Neural progenitor cell (in vitro differentiated cells): ENCODE data around the gene OR2H2. TPM values are rescaled to one million over a fixed set of nuclear protein-coding genes. Genes with fewer than 3 reads are reported as not detected.

ENCODE experiments used
- DNase-seq: peaks from one replicate; pipeline ENCODE4 v3.0.0-alpha.2; 2016; ENCODE audit warnings: low spot score
- H2AFZ ChIP-seq: fragments of 200-600 bp; sonication (generic); replicated peaks from 2 replicates; pipeline ENCODE4 v1.6.1; 2016; ENCODE audit warnings: antibody characterized with exemption
- H3F3A ChIP-seq: fragments of 200-600 bp; sonication (generic); 2 replicates; pipeline ENCODE4 v1.6.1; 2016; ENCODE audit warnings: antibody characterized with exemption, low read depth
- H3K27ac ChIP-seq: fragments of 200-600 bp; sonication (generic); 2 replicates; pipeline ENCODE4 v1.5.1; 2016; ENCODE audit warnings: mild to moderate bottlenecking
- H3K27me3 ChIP-seq: fragments of 200-600 bp; sonication (generic); 2 replicates; pipeline ENCODE4 v1.6.1; 2016; ENCODE audit warnings: mild to moderate bottlenecking, moderate library complexity
- H3K36me3 ChIP-seq: fragments of 200-600 bp; sonication (generic); 2 replicates; pipeline ENCODE4 v1.5.1; 2016
- H3K4me1 ChIP-seq: fragments of 200-600 bp; sonication (generic); 2 replicates; pipeline ENCODE4 v1.6.1; 2016; ENCODE audit warnings: mixed run types
- H3K4me2 ChIP-seq: fragments of 200-600 bp; sonication (generic); 2 replicates; pipeline ENCODE4 v1.6.1; 2016
- H3K4me3 ChIP-seq: fragments of 200-600 bp; sonication (generic); 2 replicates; pipeline ENCODE4 v1.5.1; 2016
- H3K79me2 ChIP-seq: fragments of 200-600 bp; sonication (generic); 2 replicates; pipeline ENCODE4 v1.6.1; 2016; ENCODE audit warnings: low read depth
- H3K9ac ChIP-seq: fragments of 200-600 bp; sonication (generic); 2 replicates; pipeline ENCODE4 v1.6.1; 2016
- H3K9me3 ChIP-seq: fragments of 200-600 bp; sonication (generic); 2 replicates; pipeline ENCODE4 v1.5.1; 2016; ENCODE audit warnings: low read depth
- H4K20me1 ChIP-seq: fragments of 200-600 bp; sonication (generic); 2 replicates; pipeline ENCODE4 v1.6.1; 2016; ENCODE audit warnings: low read depth
- H3K27ac Mint-ChIP-seq: 3 replicates; pipeline ENCODE4 v1.8.0; 2021; ENCODE audit warnings: mixed read lengths
- H3K27me3 Mint-ChIP-seq: 2 replicates; pipeline ENCODE4 v1.8.0; 2022; ENCODE audit warnings: low read depth, mild to moderate bottlenecking, inconsistent platforms, moderate library complexity, mixed read lengths; ENCODE audit not compliant: insufficient read depth
- H3K36me3 Mint-ChIP-seq: 3 replicates; pipeline ENCODE4 v1.8.0; 2021; ENCODE audit warnings: mixed read lengths
- H3K4me1 Mint-ChIP-seq: 3 replicates; pipeline ENCODE4 v1.8.0; 2021; ENCODE audit warnings: mixed read lengths
- H3K4me3 Mint-ChIP-seq: 3 replicates; pipeline ENCODE4 v1.8.0; 2021; ENCODE audit warnings: mild to moderate bottlenecking, moderate library complexity, mixed read lengths
- H3K9me3 Mint-ChIP-seq: 3 replicates; pipeline ENCODE4 v1.8.0; 2020; ENCODE audit warnings: mixed read lengths
- EZH2 ChIP-seq: fragments of 200-600 bp; sonication (generic); IDR thresholded peaks from 2 replicates; pipeline ENCODE4 v1.6.1; 2017; ENCODE audit warnings: antibody characterized with exemption, mild to moderate bottlenecking, moderate library complexity
- EZH2phosphoT487 ChIP-seq: fragments of 200-600 bp; sonication (generic); IDR thresholded peaks from 2 replicates; pipeline ENCODE4 v1.6.1; 2017; ENCODE audit warnings: antibody characterized with exemption
- total RNA-seq: library from RNA; depleted of rRNA; stranded (reverse); fragments of >200 nt; gene quantifications from 2 replicates; pipeline ENCODE4 v1.2.3, GENCODE V29; 2015; ENCODE audit warnings: low replicate concordance
- TF ChIP-seq, protein P1 (sequence below): fragments of 200-600 bp; sonication (generic); IDR thresholded peaks from 2 replicates; pipeline ENCODE4 v1.5.1; 2017; ENCODE audit warnings: antibody characterized with exemption, mild to moderate bottlenecking

OR2H2 gene
- total RNA-seq, 1 donor from 2014 or later, result not detected

DNA sequence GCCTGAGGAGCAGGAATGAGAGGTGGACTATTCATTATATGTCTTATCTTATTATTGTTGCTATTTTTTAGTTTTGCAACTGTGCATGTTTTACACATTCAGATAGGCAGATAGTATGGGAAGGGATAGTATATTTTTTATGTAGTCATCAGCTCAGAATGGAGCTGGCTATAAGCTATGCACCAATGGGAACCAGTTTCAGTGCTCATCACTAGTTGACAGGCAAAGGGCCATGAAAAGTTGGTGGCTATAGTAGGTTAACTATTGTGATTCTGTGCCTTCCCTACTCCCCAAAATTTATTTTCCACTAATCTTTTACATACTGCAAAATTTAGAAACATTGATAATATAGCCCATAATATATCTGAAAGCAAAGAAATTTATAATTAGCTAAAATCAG lies 20.0 kb upstream of the OR2H2 start:
- Histone ChIP-seq H3K4me2 (no peak overlapping the region), H3K27me3 (no peaks in the 10 kb centered on the region), H2AFZ (no peak overlapping the region), H3K4me1 (peaks cover under 1% of the 10 kb centered on the region), H3K4me3 (no peak overlapping the region), H3K36me3 (no peaks in the 10 kb centered on the region), H3K79me2 (no peaks in the 10 kb centered on the region), H4K20me1 (no peaks in the 10 kb centered on the region), H3K9ac (no peak overlapping the region), H3F3A (no peaks in the 10 kb centered on the region), H3K27ac (no peak overlapping the region), H3K9me3 (no peaks in the 10 kb centered on the region)
- H3K27me3 Mint-ChIP-seq, result peaks cover 3% of the 10 kb centered on the region
- H3K4me1 Mint-ChIP-seq, result no peaks in the 10 kb centered on the region
- H3K9me3 Mint-ChIP-seq, result no peaks in the 10 kb centered on the region
- TF ChIP-seq EZH2, result no peak
- no peak for TF ChIP-seq EZH2phosphoT487
- TF ChIP-seq, protein P1, sequence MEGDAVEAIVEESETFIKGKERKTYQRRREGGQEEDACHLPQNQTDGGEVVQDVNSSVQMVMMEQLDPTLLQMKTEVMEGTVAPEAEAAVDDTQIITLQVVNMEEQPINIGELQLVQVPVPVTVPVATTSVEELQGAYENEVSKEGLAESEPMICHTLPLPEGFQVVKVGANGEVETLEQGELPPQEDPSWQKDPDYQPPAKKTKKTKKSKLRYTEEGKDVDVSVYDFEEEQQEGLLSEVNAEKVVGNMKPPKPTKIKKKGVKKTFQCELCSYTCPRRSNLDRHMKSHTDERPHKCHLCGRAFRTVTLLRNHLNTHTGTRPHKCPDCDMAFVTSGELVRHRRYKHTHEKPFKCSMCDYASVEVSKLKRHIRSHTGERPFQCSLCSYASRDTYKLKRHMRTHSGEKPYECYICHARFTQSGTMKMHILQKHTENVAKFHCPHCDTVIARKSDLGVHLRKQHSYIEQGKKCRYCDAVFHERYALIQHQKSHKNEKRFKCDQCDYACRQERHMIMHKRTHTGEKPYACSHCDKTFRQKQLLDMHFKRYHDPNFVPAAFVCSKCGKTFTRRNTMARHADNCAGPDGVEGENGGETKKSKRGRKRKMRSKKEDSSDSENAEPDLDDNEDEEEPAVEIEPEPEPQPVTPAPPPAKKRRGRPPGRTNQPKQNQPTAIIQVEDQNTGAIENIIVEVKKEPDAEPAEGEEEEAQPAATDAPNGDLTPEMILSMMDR, result no peak
- no peaks in the 10 kb centered on the region for H3K36me3 Mint-ChIP-seq
- no peak overlapping the region for H3K4me3 Mint-ChIP-seq
- DNase-seq, result no peak
- H3K27ac Mint-ChIP-seq, result no peak overlapping the region

DNA sequence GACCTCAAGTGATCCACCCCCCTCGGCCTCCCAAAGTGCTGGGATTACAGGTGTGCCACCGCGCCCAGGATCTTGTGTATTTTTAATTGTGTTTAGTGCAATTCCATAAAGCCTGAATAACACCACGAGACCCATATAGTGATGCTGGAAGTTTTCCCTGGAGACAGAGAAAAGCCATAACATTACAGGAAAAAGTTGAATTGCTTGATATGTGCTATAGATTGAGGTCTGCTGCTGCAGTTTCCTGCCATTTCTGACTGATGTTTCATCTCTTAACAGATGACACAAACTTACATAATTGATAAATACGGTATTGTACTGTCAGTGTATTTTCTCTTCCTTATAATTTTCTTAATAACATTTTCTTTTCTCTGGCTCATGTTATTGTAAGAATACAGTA lies 18.1 kb upstream of the OR2H2 start:
- H3K36me3 Mint-ChIP-seq, result no peaks in the 10 kb centered on the region
- no peaks in the 10 kb centered on the region for H3K4me1 Mint-ChIP-seq
- peaks cover 3% of the 10 kb centered on the region for H3K27me3 Mint-ChIP-seq
- TF ChIP-seq EZH2phosphoT487, result no peak
- TF ChIP-seq, protein P1, result no peak
- TF ChIP-seq EZH2, result no peak
- Histone ChIP-seq H3K79me2 (no peaks in the 10 kb centered on the region), H3K27ac (no peak overlapping the region), H2AFZ (no peak overlapping the region), H3K4me2 (no peak overlapping the region), H3F3A (no peaks in the 10 kb centered on the region), H3K9ac (no peak overlapping the region), H3K4me1 (no peaks in the 10 kb centered on the region), H4K20me1 (no peaks in the 10 kb centered on the region), H3K4me3 (no peak overlapping the region), H3K36me3 (no peaks in the 10 kb centered on the region), H3K9me3 (no peaks in the 10 kb centered on the region), H3K27me3 (no peaks in the 10 kb centered on the region)
- no peak overlapping the region for H3K4me3 Mint-ChIP-seq
- no peaks in the 10 kb centered on the region for H3K9me3 Mint-ChIP-seq
- no peak for DNase-seq
- no peak overlapping the region for H3K27ac Mint-ChIP-seq

DNA sequence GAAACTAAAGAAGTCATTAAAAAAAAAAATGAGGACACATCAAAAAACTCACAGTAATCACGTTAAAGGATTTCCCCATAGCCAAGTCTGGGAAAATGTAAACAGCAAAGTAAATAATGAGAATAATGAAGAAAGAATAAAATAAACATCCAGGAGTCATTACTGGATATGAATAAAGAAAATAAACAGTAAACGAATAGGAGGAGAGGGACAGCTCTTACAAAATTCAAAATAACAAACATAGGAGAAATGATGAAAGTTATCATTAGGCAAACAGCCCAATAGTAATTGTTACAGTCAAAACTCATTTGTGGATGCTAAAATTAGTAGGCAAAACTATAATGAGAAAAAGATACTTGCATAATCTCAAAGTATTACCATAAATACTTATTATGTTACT lies 17.4 kb upstream of the OR2H2 start:
- TF ChIP-seq, protein P1, result no peak
- TF ChIP-seq EZH2 (no peak), EZH2phosphoT487 (no peak)
- Mint-ChIP-seq H3K27me3 (peaks cover 3% of the 10 kb centered on the region), H3K9me3 (no peaks in the 10 kb centered on the region)

More for the DNA sequence above, 17.4 kb upstream of the OR2H2 start:
- no peaks in the 10 kb centered on the region for H4K20me1 ChIP-seq
- Mint-ChIP-seq H3K36me3 (no peaks in the 10 kb centered on the region), H3K4me1 (no peaks in the 10 kb centered on the region), H3K4me3 (no peak overlapping the region), H3K27ac (no peak overlapping the region)
- no peak overlapping the region for H3K27ac ChIP-seq
- H3K9ac ChIP-seq, result no peak overlapping the region
- no peak for DNase-seq
- H3K79me2 ChIP-seq, result no peaks in the 10 kb centered on the region
- H3K4me2 ChIP-seq, result no peak overlapping the region
- H3K36me3 ChIP-seq, result no peaks in the 10 kb centered on the region
- H2AFZ ChIP-seq, result no peak overlapping the region
- H3K9me3 ChIP-seq, result no peaks in the 10 kb centered on the region
- H3K4me3 ChIP-seq, result no peak overlapping the region
- no peaks in the 10 kb centered on the region for H3K4me1 ChIP-seq
- H3K27me3 ChIP-seq, result no peaks in the 10 kb centered on the region
- no peaks in the 10 kb centered on the region for H3F3A ChIP-seq
